C1 segment of cervical spinal cord (tissue), 14 donors: Measurements from ENCODE around the gene CCDC90B.
"Not testable (repeated sequence)": the region's sequence is repeated elsewhere in the genome, so short reads cannot be mapped to it uniquely, and the experiment has no call there.

Experiments used
- DNase-seq, 14 donors: peaks; one replicate each; lab custom pipeline; 2025; lab: John Stamatoyannopoulos, UW

CCDC90B gene, protein sequence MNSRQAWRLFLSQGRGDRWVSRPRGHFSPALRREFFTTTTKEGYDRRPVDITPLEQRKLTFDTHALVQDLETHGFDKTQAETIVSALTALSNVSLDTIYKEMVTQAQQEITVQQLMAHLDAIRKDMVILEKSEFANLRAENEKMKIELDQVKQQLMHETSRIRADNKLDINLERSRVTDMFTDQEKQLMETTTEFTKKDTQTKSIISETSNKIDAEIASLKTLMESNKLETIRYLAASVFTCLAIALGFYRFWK

GRCh38 chr11:83285771-83286528 is at the start of gene CCDC90B:
TSS of gene CCDC90B (minus strand) at chr11:83286367. CDS start at chr11:83285972, 395 bp downstream.
- DNase-seq: peak; percentile 89 to 100 (median 99)

DNA sequence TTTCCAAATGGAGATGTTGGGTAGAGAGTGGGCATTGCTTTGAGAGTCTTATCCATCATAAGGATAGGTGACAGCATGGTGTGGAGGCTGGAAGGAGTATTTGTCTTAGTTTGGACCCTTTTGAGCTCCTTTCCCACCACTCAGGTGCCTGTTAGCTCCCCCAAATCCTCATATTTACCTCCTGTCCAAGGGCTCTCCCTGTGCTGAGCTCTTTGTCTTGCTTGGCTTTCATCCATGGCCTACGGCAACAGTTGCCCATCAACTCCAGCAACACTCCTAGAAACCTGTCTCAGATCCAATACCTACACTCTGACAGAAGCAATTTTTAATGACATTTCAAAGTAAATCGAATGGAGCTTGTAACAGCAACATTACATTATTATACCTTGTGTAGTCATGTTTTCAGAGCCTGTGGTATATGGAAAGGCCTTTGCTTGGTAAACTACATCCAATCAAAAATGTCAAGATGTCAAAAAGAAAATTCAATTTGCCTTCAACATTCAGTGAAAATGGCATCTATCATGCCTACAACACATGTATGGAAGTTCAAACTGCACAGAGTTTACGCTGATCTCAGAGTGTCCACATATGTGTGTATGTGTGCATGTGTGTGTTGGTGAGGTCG is 49.4 kb upstream of the CCDC90B start:
- DNase-seq: no peak

DNA sequence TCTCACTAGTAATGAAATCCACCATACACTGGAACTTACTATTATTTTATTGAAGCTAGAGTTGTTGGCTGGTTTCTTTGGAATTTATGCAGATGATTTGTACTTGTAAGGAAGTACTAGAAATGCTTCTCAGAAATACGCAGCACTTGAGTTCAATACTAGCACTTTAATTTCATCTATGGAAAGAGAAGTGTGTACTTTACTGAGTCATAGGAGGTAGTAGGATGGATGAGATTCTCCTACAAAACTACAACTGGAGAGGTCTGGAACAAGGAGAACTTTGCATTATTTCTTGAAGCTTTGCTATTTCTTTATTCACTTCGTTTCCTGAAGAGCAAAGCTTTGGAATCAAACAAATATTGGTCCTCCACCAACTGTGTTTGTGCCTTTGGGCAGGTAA is 44.1 kb upstream of the CCDC90B start:
- no peak for DNase-seq

DNA sequence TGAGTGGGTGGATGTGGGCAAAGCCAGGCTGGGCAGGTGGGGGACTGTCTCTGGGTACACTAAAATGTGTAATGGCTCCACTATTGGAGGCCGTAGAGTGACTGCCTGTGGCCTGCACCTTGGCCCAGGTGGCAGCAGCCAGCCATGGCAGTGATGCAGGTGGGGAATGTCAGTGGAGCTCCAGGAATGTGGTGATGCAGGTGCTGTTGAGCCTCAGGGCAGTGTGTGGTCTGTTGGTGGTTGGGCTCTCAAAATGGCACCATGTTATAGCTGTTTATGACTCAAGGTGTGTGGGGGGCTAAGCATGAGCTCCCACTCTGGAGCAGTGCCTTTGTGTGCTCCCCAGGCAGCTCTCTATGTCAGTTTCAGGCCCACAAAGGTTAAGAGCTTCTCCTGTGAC is 40.2 kb upstream of the CCDC90B start:
- no peak for DNase-seq

- no peak for DNase-seq
These were observed 33.2 kb upstream of the CCDC90B start for GRCh38 chr11:83319346-83319745.

GRCh38 chr11:83318931-83319330 is 32.8 kb upstream of the CCDC90B start:
- no peak for DNase-seq

GRCh38 chr11:83317757-83318690 is 31.9 kb upstream of the CCDC90B start:
- DNase-seq: no peak

DNA sequence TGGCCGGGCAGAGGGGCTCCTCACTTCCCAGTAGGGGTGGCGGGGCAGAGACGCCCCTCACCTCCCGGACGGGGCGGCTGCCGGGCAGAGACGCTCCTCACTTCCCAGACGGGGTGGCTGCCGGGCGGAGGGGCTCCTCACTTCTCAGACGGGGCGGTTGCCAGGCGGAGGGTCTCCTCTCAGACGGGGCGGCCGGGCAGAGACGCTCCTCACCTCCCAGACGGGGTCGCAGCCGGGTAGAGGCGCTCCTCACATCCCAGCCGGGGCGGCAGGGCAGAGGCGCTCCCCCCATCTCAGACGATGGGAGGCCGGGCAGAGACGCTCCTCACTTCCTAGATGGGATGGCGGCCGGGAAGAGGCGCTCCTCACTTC is 30.7 kb upstream of the CCDC90B start:
- DNase-seq: not testable (repeated sequence)

- DNase-seq: not testable (repeated sequence)
These were observed 30.2 kb upstream of the CCDC90B start for GRCh38 chr11:83316143-83316896.

GRCh38 chr11:83312430-83312829 is 26.3 kb upstream of the CCDC90B start:
- DNase-seq: no peak

- DNase-seq: no peak
These were observed 25.5 kb upstream of the CCDC90B start for GRCh38 chr11:83311701-83312100.

GRCh38 chr11:83310718-83311117 is 24.6 kb upstream of the CCDC90B start:
- DNase-seq: no peak

DNA sequence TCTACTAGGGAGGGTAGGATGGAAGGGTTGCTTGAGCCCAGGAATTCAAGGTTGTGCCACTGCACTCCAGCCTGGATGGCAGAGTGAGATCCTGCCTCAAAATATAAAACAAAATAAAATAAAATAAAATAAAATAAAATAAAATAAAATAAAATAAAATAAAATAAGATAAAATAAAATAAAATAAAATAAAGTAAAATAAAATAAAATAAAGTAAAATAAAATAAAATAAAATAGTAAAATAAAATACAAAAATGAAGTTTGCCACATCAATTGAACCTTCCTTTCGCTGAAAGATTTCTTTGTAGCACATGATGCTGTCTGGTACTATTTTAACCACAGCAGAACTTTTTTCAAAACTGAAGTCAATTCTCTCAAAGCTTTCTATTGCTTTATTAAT is 22.4 kb upstream of the CCDC90B start:
- not testable (repeated sequence) for DNase-seq

- DNase-seq: no peak
These were observed 20.3 kb upstream of the CCDC90B start for GRCh38 chr11:83306200-83307080.

GRCh38 chr11:83303316-83303715 is 17.1 kb upstream of the CCDC90B start:
- no peak for DNase-seq

DNA sequence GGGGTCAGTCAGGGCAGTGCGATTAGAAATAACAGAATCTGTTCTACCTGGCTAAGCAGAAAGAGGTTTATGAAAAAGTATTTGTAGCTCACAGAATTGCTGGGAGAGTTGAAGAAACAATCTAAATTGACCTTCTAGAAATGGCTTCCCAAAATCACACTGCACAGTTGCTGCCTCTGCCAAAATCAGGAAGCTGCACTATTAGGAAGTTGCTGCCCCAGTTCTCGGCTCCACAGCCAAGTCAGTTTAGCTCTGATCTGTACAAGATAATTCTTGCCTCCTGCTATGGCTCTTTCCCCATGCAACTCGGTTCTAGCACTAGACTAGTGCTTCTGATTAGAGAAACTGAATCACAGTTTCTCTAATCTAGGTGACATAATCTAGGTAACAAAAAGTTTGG is 16.0 kb upstream of the CCDC90B start:
- DNase-seq: no peak

DNA sequence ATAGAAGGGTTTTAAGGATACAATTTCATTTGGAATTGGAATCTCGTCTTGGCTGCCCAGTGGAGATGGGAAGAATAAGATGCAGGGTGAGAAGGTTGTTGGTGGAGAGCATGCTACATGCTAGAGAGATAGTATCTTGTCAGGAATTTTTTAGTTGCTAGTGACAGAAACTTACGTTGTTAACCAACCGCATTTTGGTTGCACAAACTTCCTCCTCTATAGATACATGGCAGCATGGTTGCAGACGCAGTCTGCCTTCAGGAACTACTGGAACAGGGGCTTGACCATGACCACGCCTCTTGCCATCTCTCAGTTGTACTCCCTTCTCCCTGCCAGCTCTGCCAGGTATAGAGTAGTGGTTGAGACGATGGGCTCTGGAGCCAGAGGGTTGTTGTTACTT is 13.5 kb upstream of the CCDC90B start:
- no peak for DNase-seq

- DNase-seq: no peak
These were observed 8.0 kb upstream of the CCDC90B start for GRCh38 chr11:83294208-83294607.

GRCh38 chr11:83293457-83293774 is 7.2 kb upstream of the CCDC90B start:
- no peak for DNase-seq
